ENCODE results near the gene SAMD9. TPM values are rescaled to one million over a fixed set of nuclear protein-coding genes. Genes with fewer than 3 reads are reported as not detected.
"Not testable (repeated sequence)": the region's sequence is repeated elsewhere in the genome, so short reads cannot be mapped to it uniquely, and the experiment has no call there.

SAMD9 gene
- polyA plus RNA-seq (2013, experiment 1 of 2; ENCODE audit: insufficient read length) = 6.5 TPM
- polyA plus RNA-seq (2013, experiment 2 of 2; ENCODE audit: insufficient read length) = 4.7 TPM

DNA sequence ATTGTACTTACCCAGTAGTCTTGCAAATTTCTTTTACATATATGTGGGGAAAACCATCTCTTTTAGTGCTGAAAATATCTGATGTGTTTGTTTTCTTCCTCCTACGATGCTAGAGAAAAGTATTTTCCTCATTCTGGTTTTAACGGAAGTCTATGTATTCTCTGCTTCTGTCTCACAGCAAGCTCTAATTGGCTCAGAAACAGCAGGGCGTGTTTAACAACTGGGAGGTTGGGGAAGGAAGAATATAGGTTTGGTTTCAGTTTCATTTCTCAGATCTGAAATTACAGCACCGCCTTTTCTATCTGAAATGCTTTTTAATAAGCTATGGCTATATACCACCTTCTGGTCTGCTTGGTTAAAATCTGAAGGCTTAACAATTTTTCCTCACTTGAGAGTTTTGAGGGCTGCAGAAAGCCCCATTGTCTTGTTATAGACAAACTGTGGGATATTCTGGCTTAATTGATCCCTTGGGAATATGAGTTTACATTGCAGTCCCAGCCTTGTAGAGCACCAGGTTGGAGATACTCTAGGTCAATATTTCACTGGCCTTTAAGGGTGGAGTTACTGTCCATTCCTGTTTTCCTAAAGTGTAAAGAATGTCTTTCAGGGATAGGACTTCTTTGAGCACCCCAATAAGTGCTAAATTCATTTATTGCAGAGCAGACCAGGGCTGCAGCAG, at the start of gene SAMD9:
SAMD9 (minus strand) TSS at position 128 of the 679 bp plus-strand sequence. CDS start 11,882 bp downstream, outside the sequence.
- DNase-seq = peak; percentile 90

DNA sequence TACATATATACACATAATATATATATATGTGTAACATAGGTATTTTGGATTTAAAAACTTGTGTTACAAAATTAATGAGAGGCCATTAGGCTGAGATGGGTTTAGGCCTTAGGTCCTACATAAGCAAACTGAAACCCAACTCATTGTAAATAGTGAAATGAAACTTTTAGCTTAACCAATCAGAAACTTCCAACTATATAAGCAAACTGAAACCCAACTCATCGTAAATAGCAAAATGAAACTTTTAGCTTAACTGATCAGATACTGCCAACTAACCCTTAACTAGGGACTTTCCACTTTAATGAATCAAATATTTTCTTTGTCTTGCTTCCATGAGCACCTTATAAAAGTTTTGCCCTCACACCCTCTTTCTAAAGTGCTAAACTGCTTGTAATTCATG, 47.7 kb upstream of the SAMD9 start:
- DNase-seq = no peak

DNA sequence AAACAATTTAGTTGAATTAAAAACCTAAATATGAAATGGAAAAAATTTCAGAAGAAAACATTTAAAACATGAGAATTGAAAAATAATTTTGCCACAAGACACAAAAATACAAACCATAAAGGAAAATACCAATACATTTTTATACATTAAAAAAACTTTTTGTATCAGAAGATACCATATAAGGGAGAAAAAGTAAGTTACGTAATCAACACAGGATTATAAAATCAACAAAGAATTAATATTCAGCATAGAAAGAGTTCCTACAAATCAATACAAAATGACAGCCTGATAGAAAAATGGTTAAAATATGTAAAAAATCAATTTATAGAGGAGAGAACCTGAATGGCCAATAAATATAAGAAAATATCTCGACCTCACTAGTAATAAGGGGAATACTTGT, 47.0 kb upstream of the SAMD9 start:
- DNase-seq = no peak

DNA sequence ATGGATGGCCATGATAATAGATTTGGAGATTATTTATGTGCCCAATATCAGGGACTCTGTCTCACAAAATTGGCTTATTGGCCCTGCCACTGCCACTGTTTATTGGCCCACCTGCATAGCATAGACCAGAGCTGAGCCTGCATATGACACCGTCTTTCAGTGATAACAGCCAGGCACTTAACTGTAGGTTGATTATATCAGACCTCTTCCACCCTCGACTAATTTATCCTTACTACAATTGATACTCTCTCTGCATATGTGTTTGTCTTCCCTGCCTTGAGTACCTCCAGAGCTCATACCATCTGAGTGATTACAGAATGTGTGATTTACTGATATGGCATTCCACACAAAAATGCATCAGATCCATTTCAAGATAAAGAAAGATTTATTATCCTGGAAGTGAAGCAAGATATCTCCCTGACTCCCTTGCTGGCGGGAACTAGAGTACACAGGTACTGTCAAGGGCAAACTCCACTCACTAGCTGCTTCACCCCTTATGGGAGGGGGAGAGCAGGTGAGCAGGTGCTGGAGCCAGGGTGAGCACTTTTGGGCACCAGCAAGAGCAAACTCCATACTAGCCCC, 43.5 kb upstream of the SAMD9 start:
- no peak for DNase-seq

DNA sequence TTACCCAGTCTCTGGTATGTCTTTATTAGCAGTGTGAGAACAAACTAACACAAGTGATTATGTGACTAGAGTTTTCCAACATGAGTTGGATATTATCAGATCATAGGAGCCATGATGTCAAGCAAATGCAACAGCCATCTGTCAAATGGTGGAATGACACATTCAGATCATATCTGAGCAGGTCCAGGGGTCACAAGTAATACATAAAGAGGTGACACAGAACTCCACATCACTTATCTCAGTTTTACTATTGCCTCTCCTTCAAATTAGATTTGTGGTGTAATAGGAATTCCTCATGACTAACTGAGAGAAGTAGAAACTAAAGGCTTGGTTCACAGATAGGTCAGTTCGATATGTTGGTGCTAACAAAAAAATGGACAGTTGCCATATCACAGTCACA, 42.6 kb upstream of the SAMD9 start:
- no peak for DNase-seq

DNA sequence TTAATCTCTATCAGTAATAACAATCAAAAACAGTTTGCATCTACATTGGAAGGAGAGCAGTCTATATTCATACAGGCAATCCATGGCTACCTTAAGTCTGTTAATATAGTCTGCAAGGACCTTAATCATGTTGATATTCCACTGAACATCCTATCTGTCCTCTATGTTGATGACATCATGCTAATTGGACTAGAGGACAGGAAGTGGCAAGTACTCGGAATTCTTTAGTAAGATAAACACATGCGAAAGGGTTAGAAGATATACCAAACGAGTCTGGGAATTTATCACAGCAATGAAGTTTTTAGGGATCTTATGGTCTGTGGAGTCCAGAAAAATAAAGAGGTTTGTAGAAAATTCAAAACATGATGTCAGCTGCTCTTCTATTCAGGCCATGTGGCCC, 41.7 kb upstream of the SAMD9 start:
- DNase-seq = peak; percentile 48

DNA sequence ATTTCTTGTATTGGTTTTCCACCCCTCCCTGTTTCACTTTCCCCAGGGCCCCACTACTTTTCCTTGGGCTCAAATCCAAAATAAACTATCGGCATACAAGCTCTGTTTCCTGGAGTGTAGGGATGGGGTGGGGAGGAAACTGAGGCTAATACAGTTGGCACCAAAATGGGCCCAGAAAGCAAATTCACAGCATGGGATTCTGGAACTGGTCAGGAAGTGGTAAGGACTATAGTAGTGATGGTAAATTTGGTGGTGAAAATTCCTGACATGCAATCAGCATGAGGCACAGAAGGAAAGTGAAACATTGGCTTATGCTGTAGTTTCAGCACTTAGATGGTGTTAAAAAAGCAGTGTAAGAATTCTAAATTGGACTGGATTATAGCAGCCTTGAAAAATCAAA, 39.1 kb upstream of the SAMD9 start:
- peak; percentile 71 for DNase-seq

DNA sequence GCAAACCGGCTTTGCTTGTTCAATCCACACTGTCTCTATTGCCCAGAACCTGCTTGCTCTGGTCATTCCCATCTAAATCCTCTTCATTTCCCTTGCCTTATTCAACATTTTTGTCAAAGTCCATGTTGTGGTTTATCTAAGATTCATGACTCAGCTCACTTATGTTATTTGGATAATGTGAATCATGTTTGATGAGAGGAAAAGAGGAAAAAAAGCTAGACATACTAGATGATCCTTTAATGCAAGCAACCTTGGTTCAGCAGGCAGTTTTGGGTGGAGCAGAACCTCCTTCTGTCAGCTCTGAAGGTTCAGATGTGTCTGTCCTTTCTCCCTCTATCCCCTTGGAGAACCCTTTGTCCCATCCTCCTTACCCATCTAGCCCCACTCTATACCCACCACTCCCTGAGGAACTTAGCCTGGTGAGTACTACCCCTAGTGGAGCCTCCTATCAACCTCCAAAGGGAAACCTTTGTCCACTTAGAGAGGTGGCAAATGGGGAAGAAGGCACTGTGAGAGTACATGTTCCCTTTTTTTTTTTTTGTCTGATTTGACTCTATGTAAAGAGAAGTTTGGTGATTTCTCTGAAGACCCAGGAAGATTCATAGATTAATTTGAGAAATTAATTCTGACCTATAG, 32.5 kb upstream of the SAMD9 start:
- peak; percentile 84 for DNase-seq

DNA sequence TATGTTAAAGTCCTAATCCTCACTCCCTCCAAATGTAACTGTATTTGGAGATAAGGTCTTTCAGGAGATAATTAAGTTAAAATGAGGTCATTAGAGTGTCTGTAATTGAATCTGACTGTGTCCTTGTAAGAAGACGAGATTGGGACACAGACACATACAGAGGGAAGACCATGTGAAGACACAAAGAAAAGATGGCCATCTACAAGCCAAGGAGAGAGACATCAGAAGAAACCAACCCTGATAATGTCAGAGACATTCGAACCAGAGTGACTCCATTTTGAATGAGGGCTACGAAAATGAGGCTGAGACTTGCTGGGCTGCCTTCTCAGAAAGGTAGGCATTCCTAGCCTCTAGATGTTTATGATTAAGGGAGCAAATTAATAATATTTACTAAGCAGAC, 30.9 kb upstream of the SAMD9 start:
- DNase-seq = no peak

DNA sequence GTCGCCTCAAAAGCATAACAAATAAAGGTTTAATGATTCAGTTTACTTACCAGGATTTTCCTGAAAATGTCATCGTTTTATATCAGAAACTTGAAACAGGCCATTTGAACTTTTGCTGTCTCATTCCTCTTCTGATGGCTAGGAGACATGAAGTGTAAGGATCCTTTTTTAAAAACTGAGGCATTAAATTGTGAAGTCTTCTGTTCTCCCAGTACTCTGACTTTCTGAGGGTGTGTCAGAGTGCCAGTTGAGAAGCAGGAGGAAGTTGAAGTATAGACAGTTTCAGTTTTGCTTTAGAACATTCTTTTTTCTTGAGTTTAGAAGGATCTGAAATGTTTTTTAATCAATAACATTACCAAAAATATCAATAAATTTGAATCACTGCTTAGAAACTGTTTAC, 30.4 kb upstream of the SAMD9 start, which contains the start of gene SAMD9L:
SAMD9L (minus strand) TSS at position 242 of the 400 bp plus-strand sequence. CDS start 12,414 bp downstream, outside the sequence.
- DNase-seq = peak; percentile 17

DNA sequence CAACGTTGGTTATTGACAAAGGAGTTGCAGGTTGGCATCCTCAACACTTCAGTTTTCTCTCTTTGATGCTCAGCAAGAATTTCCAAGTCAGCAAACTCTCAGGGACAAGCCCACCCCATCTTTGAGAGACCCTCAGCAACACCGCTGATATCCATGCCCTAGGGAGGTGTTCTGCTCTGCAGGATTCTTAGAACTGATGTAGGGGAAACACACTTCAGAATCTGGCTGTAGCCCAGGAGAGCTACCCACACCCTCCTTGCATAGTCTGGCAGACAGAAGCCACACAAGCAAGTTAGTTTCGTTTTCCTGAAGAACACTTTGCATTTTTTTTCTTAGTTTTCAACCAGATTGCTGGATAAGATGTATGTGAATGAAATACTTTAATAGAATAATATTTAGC, 29.6 kb upstream of the SAMD9 start:
- DNase-seq = peak; percentile 56

DNA sequence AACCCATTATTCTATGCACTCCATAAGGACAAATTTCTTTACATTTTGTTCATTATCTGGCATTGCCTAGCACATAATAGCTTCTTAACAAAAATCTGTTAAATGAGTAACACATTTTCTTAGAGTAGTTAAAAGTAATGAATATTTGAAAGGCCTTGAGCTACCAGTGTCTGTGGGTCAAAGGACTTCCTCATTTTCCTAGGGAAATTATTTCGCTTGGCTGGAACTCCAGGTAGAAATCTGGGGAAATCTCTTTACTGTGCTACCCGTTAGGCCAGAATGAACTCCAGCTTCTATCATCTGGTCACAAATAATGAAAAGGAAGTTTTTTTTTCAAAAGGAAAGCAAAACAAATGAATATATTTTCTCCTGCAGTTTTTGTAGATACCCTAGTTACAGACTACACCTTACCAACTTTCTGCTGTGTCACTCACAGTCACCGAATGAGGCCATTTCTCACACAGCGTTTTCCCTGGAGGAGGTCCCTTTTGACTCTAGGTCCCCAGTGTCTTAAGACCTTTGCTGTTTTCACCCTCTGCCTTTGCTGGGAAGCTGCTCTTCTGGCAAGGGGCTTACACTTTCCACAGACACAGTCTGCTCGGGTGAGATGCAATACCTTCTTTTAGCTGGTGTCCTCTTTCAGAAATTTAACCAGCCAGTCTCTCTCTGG, 28.8 kb upstream of the SAMD9 start:
- no peak for DNase-seq

DNA sequence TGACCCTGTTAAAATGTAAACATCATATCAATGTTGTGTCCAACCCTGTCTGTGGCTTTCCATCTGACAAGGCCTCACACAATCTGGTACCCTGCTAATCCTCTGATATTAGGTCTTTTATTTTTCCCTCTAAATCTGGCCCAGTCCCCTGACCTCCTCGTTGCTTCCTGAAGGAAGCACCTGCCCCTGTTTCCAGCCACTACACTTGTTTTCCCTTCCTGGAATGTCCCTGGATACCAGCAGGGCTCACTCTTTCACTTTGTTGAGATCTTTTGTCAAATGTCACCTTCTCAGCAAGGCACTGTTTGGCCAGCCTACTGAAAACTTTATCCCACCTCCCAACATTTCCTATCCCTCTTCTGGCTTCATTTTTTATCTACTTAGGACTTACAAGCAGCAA, 28.3 kb upstream of the SAMD9 start:
- no peak for DNase-seq

DNA sequence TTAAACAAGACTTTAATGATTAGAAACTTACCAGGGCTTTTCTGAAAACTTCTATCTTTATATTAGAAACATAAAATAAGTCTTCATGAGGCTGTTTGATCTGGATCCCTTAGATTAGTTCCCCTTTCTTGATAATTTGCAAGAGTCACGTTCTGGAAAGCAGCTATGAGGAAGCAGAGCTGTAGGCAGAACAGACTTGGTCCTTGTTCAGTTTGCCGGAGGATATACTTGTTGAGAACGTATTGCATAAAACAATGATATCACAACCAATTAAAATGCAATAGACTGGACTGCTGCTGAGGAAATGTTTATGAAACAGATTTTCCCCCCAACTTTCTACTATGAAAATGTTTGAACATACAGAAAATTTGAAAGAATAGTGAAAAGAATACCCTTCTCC, 27.6 kb upstream of the SAMD9 start:
- no peak for DNase-seq

DNA sequence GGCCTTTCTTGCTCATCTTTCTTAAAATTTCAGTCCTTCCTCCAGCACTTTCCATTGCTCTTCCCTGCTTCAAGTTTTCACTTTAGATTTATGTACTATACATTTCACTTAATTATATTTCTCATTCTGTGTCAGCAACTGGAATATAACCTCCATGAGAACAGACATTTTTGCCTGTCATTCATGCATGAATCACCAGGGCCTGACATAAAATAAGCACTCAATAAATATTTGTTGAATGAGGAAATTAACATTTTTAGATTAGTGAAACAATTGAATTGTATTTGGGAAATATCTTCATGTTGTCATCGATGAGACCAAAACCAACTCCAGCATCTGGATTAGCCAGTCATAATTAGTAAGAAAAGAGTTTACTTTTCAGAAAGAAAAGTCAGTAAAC, 24.3 kb upstream of the SAMD9 start:
- peak; percentile 60 for DNase-seq

DNA sequence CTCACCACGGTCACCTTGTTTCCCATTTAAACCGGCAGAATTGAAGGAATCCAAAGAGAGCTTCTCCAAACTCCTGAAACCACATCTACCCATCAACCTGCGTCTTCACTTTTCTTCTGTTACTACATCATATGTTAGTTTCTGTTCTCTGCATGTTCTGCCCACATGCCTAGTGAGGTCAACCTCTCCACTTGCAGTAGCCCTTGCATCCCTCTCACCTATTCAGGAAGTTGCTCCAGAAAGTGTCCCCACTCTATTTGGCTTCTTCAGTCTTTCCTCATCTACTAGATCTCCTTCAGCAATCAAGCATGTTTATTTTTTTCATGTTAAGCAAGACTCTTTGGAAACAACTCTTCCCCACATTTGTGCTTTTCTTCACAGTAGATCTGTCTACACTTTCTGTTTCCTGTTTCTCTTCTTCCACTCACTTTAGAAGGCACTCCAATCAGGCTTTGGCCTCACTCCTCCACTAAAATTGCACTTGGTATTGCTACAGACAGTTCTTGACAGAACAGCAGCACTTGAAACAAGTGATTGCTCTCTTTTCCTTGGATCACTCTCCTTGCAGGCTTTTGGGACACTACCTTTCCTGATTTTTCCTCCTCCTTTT, 22.9 kb upstream of the SAMD9 start:
- DNase-seq = no peak

DNA sequence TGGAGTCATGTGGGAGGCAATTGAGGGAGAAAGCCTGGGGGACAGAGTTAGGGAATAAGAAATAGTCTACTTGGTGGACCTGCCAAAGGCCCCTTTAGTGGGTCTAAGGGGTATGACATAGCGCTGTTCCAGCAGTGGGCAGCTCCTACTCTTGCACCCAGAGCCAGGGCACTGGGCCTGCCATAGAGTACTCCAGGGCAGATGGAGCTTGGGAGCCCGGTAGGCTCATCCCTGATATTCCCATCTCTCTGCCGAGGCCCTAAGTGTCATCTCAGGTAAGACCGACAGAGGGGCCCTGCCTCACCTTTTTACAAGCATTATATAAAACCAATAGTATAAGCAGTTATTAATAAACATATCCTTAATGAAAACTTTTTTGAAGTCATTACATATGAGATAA, 20.8 kb upstream of the SAMD9 start:
- no peak for DNase-seq

DNA sequence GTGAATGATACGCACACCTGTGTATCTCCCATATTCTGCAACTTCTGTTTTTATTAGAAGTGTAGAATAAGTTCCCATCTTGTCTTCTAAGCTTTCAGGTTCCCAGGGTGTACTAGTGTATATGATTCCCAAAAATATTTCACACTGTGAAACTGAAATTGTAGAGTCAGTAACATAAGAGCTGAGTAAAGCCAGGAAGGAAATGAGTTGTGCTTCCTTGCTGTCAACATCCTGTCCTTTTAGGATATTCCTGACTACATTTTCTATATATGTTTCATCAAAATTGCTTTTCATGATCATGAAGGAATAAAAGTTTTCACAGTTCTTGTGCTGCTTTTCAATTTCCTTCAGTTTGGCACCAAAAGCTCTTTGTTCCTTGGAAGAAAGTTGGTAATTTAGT, 15.2 kb upstream of the SAMD9 start:
- DNase-seq = no peak

DNA sequence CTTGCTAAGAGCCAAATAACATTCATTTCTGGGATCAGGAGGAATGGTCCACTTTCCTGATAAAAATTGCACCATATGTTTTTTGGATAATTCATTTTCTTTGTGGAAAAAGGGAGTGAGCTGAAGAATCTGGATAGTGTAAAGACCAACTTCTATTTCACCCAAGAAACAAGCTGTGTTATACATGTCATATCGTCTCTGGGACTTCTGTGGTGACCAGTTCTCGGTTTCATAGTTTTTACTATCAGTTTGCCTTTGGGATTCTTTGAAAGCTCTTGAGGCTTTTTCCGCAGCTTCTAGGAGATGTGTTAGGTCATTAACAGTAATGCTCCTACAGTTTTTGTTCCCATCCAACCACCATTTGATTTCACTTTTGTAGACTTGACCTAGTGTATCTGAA, 14.4 kb upstream of the SAMD9 start:
- DNase-seq = no peak

DNA sequence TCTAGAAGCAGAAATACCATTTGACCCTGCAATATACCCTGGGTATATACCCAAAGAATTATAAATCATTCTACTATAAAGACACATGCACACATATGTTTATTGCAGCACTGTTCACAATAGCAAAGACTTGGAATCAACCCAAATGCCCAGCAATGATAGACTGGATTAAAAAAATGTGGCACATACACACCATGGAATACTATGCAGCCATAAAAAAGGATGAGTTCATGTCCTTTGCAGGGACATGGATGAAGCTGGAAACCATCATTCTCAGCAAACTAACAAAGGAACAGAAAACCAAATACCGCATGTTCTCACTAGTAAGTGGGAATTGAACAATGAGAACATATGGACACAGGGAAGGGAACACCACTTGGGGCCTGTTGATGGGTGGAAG, 9.2 kb upstream of the SAMD9 start:
- DNase-seq = not testable (repeated sequence)

DNA sequence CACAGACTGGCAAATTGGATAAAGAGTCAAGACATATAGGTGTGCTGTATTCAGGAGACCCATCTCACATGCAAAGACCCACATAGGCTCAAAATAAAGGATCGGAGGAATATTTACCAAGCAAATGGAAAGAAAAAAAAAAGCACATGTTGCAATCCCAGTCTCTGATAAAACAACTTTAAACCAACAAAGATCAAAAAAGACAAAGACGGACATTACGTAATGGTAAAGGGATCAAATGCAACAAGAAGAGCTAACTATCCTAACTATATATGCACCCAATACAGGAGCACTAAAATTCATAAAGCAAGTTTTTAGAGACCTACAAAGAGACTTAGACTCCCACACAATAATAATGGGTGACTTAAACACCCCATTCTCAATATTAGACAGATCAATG, 5.8 kb upstream of the SAMD9 start:
- DNase-seq = not testable (repeated sequence)

DNA sequence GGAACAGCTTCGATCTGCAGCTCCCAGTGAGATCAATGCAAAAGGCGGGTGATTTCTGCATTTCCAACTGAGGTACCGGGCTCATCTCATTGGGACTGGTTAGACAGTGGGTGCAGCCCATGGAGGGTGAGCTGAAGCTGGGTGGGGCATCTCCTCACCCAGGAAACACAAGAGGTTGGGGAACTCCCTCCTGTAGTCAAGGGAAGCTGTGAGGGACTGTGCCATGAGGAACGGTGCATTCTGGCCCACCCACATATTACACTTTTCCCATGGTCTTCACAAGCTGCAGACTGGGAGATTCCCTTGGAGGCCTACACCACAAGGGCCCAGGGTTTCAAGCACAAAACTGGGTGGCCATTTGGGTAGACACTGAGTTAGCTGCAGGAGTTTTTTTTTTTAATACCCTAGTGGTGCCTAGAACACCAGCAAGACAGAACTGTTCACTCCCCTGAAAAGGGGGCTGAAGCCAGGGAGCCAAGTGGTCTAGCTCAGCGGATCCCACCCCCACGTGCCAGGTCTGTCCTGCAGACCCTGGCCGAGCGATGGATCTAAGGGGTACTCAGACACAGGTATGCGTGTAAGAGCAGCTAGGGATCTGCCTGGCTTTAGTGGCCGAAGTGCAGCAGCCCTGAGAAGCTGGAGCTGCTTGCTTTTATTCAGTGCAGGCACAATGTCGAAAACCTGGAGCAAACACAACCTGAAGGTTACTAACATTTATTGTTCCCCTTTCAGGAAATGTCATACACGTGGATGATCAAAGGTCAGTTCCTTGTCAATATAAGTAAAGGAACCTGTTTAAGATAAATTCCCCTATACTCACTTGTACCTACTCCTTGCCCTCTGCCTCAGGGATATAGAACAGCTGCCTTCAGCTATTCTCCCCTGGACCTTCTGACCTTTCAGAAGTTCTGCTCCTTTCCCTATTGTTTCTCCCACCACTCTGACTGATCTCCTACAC, 3.1 kb upstream of the SAMD9 start:
- no peak for DNase-seq

All from fibroblast of skin of back (primary cell).